ENCODE measurements around the gene CCDC192. TPM values are rescaled to one million over a fixed set of nuclear protein-coding genes. Genes with fewer than 3 reads are reported as not detected.
A peak's percentile ranks its signal among the peaks of the same experiment; 100 is the strongest.

CCDC192 gene
- total RNA-seq, 1 experiment from 2014 or later: not detected

GRCh38 chr5:127951791-127952190 lies 248.6 kb downstream of the CCDC192 start:
- H3K27ac ChIP-seq: no peak overlapping the region
- H3K27me3 ChIP-seq (replicated peaks): no peaks in the 10 kb centered on the region
- H3K9me3 ChIP-seq (replicated peaks): no peaks in the 10 kb centered on the region
- H3K4me1 ChIP-seq (replicated peaks): no peaks in the 10 kb centered on the region; the same call in 1 of the 2 replicates
- DNase-seq (ENCODE audit: low read depth in 1 of 2, low spot score in 2 of 2): no peak
- H3K36me3 ChIP-seq: no peaks in the 10 kb centered on the region
- no peak overlapping the region for H3K4me3 ChIP-seq

GRCh38 chr5:127957183-127957582 lies 254.0 kb downstream of the CCDC192 start:
- H3K4me1 ChIP-seq (replicated peaks): peaks cover 35% of the 10 kb centered on the region
- no peak overlapping the region for H3K27ac ChIP-seq
- H3K9me3 ChIP-seq (replicated peaks): no peaks in the 10 kb centered on the region
- H3K27me3 ChIP-seq (replicated peaks): no peaks in the 10 kb centered on the region
- no peaks in the 10 kb centered on the region for H3K36me3 ChIP-seq
- H3K4me3 ChIP-seq: no peak overlapping the region
- no peak for DNase-seq (ENCODE audit: low read depth in 1 of 2, low spot score in 2 of 2)

- Histone ChIP-seq H3K27ac (no peak overlapping the region), H3K4me3 (no peak overlapping the region), H3K27me3 (replicated peaks) (no peaks in the 10 kb centered on the region), H3K9me3 (replicated peaks) (no peaks in the 10 kb centered on the region), H3K4me1 (replicated peaks) (peaks cover 35% of the 10 kb centered on the region), H3K36me3 (no peaks in the 10 kb centered on the region)
- DNase-seq (ENCODE audit: low read depth in 1 of 2, low spot score in 2 of 2): no peak
Measured at GRCh38 chr5:127957701-127958239, 254.6 kb downstream of the CCDC192 start.

DNA sequence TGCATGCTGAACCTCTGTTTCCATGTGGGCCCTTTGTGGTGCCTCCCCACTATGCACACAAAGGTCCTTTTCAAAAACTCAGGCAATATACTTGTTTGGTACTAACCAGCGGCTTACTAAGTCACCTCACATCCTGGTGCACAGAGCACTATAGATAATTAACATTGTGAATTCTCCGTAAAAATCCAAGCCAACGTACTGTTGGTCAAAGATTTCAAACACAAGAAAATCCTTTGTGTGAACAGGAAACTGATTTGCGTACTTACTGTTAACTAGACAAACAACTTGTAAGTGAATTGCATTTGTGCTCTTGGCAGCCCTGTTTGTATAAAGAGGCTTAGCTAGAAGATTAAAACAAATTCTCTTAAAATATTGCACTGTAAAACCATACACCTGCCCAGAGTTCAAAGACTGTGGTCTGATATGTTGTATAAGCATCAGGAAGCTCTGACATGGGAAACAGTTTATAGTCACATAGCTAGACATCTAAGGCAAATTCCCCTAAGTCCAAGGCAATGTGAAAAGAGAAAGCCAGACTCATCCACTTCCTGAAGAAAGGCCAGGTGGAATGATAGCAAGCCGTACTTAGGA lies 255.3 kb downstream of the CCDC192 start:
- Histone ChIP-seq H3K4me3 (no peak overlapping the region), H3K27me3 (replicated peaks) (no peaks in the 10 kb centered on the region), H3K27ac (peak overlapping the region; percentile 0; the same call in 1 of the 2 replicates), H3K9me3 (replicated peaks) (no peaks in the 10 kb centered on the region), H3K4me1 (replicated peaks) (peaks cover 38% of the 10 kb centered on the region), H3K36me3 (no peaks in the 10 kb centered on the region)
- peak in 1 of 2 experiments; percentile 41 for DNase-seq (ENCODE audit: low read depth in 1 of 2, low spot score in 2 of 2)

DNA sequence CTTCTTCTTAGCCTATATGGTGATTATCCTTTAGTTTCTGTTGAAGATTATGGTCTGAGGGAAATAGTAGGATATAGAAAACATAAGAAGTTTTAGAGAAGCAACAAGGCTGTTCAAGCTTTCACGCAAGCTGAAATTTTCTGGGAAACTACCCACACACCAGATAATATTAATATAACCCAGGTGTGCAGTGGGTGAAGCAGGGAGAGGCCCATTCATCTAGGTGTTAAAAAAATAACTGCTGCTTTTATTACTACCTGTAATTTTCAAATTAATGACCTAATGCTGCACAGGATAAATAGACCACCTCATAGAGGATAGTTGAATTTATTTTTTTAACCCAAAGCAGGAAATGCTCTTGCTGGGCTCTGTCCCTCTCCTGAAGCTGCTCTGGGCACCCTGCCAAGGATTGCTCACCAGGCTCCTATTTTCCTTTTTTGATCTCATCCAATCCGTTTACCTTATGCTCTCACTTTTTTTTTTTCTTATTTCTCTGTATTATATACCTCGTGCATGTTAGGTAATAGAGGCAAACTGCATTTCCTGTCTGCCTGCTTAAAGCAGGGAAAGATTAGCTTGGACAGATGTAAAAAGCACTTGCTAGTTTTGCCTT lies 256.1 kb downstream of the CCDC192 start:
- Histone ChIP-seq H3K4me1 (replicated peaks) (peaks cover 45% of the 10 kb centered on the region), H3K36me3 (no peaks in the 10 kb centered on the region), H3K4me3 (no peak overlapping the region), H3K27ac (peak overlapping the region; percentile 0; the same call in 1 of the 2 replicates), H3K9me3 (replicated peaks) (no peaks in the 10 kb centered on the region), H3K27me3 (replicated peaks) (no peaks in the 10 kb centered on the region)
- DNase-seq (ENCODE audit: low read depth in 1 of 2, low spot score in 2 of 2): peak; percentile 91 to 95

- no peak for DNase-seq (ENCODE audit: low read depth in 1 of 2, low spot score in 2 of 2)
- H3K4me1 ChIP-seq (replicated peaks): peaks cover 45% of the 10 kb centered on the region
- H3K4me3 ChIP-seq: no peak overlapping the region
- H3K27ac ChIP-seq: no peak overlapping the region
- no peaks in the 10 kb centered on the region for H3K9me3 ChIP-seq (replicated peaks)
- no peaks in the 10 kb centered on the region for H3K27me3 ChIP-seq (replicated peaks)
- H3K36me3 ChIP-seq: no peaks in the 10 kb centered on the region
Measured at GRCh38 chr5:127960270-127960691, 257.1 kb downstream of the CCDC192 start.

DNA sequence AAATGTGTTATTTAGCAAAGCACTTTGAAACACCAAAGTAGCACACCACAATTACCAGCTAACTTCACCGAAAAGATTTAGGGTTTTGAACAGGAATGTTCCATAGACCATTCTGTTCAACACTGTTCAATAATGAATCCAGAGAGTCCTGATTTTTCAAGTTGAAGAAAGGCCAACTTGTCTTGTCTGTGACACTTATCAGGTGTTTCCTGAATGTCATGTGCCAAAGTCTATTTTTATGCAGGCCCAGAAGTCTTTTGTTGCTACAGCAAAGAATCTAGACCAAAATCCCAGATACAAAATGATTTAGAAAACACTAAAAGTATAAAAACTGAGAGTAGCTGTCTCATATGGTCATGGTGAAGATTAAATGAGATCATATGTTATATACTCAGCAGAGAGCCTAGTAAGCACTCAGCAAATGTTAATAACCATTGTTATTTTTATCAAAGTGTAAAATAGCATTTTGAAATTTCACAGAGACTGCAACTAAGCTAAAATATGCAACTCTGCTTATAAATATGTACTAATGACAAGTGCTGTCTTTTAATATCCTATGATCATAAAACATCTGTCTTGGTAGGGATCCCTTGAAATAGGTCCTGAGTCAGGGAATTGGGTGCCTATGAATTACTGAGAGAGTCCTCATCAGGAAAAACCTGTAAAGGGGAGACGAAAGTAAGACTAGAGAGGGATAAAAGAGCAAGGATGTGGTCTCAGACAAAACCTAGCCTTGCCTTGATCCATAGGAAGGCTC lies 258.0 kb downstream of the CCDC192 start:
- DNase-seq (ENCODE audit: low read depth in 1 of 2, low spot score in 2 of 2): no peak
- Histone ChIP-seq H3K4me1 (replicated peaks) (peaks cover 45% of the 10 kb centered on the region), H3K9me3 (replicated peaks) (no peaks in the 10 kb centered on the region), H3K27me3 (replicated peaks) (no peaks in the 10 kb centered on the region), H3K4me3 (no peak overlapping the region), H3K27ac (no peak overlapping the region), H3K36me3 (0 out of 2 replicates have a peak, but pooled peaks cover 3% of the 10 kb centered on the region)

GRCh38 chr5:127961763-127962145 lies 258.6 kb downstream of the CCDC192 start:
- DNase-seq (ENCODE audit: low read depth in 1 of 2, low spot score in 2 of 2): no peak
- Histone ChIP-seq H3K4me1 (replicated peaks) (peaks cover 45% of the 10 kb centered on the region), H3K4me3 (no peak overlapping the region), H3K36me3 (0 out of 2 replicates have a peak, but pooled peaks cover 3% of the 10 kb centered on the region), H3K27me3 (replicated peaks) (no peaks in the 10 kb centered on the region), H3K27ac (no peak overlapping the region), H3K9me3 (replicated peaks) (no peaks in the 10 kb centered on the region)

DNA sequence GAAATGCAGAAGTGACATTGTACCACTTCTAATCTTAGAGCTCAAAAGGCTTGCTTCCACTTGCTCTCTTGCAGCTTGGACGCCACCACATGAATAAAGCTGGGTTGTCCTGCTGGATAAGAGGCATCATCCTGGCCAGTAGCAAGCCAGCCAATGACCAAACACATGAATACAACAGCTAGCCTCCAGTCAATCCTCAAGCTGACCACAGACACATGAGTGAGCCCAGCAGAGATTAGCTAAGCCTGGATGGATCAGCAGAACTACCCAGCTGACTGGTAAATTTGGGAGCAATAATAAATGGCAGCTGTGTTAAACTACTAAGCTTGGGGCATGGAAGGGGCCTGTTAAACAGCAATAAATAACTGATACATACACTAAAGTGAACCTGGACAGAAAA lies 259.3 kb downstream of the CCDC192 start:
- H3K9me3 ChIP-seq (replicated peaks): no peaks in the 10 kb centered on the region
- H3K4me1 ChIP-seq (replicated peaks): peaks cover 39% of the 10 kb centered on the region
- no peak overlapping the region for H3K27ac ChIP-seq
- no peaks in the 10 kb centered on the region for H3K27me3 ChIP-seq (replicated peaks)
- no peak overlapping the region for H3K4me3 ChIP-seq
- H3K36me3 ChIP-seq: 0 out of 2 replicates have a peak, but pooled peaks cover 3% of the 10 kb centered on the region
- no peak for DNase-seq (ENCODE audit: low read depth in 1 of 2, low spot score in 2 of 2)

DNA sequence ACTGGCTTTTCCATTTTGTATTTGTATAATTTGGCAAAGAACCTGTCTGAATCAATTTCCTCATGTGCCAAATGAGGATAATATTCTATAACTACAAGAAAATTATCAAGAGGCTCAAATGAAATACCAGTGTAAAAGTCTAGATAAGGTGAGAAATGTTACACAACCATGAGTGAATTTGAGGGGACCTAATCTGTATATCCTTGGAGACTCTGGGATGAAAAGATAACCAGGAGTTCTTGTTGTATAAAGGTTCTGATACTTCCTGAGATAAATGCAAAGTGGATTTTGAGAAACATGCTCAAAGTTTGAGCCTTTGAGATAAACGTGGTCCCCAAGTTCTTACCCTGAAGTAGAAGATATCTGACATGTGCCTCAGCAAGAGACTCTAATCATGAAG lies 260.0 kb downstream of the CCDC192 start:
- DNase-seq (ENCODE audit: low read depth in 1 of 2, low spot score in 2 of 2): no peak
- peaks cover 32% of the 10 kb centered on the region for H3K4me1 ChIP-seq (replicated peaks)

DNA sequence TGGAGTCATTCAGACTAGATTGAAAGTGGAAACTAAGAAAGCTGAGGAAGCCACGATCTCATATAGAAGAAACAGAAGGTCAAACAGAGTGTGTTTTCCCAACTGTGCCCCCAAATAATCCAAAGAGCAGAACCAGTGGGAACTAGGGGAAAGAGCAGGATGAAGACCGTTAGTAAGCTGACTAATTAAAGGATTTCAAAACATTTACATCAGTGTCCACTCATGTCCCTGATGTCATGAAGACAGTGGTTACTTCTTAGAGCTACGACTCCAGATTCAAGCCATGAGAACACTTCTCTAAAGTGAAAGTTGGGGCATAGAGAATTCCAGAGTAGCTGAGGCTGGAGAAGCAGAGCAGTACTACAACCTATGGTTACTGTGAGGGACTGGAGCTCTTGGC lies 260.7 kb downstream of the CCDC192 start:
- Histone ChIP-seq H3K4me1 (replicated peaks) (peaks cover 25% of the 10 kb centered on the region), H3K4me3 (no peak overlapping the region), H3K36me3 (0 out of 2 replicates have a peak, but pooled peaks cover 3% of the 10 kb centered on the region), H3K27me3 (replicated peaks) (no peaks in the 10 kb centered on the region), H3K27ac (peak overlapping the region; percentile 21), H3K9me3 (replicated peaks) (no peaks in the 10 kb centered on the region)
- peak in 1 of 2 experiments; percentile 28 for DNase-seq (ENCODE audit: low read depth in 1 of 2, low spot score in 2 of 2)

More for the DNA sequence above, 260.0 kb downstream of the CCDC192 start:
- H3K36me3 ChIP-seq: 0 out of 2 replicates have a peak, but pooled peaks cover 3% of the 10 kb centered on the region
- H3K27me3 ChIP-seq (replicated peaks): no peaks in the 10 kb centered on the region
- H3K27ac ChIP-seq: no peak overlapping the region; the same call in 1 of the 2 replicates
- no peaks in the 10 kb centered on the region for H3K9me3 ChIP-seq (replicated peaks)
- no peak overlapping the region for H3K4me3 ChIP-seq

- Histone ChIP-seq H3K9me3 (replicated peaks) (no peaks in the 10 kb centered on the region), H3K4me3 (no peak overlapping the region), H3K4me1 (replicated peaks) (peaks cover 10% of the 10 kb centered on the region; the same call in 1 of the 2 replicates), H3K27ac (no peak overlapping the region), H3K36me3 (0 out of 2 replicates have a peak, but pooled peaks cover 3% of the 10 kb centered on the region), H3K27me3 (replicated peaks) (no peaks in the 10 kb centered on the region)
- DNase-seq (ENCODE audit: low read depth in 1 of 2, low spot score in 2 of 2): no peak
Measured at GRCh38 chr5:127967323-127967982, 264.3 kb downstream of the CCDC192 start.

DNA sequence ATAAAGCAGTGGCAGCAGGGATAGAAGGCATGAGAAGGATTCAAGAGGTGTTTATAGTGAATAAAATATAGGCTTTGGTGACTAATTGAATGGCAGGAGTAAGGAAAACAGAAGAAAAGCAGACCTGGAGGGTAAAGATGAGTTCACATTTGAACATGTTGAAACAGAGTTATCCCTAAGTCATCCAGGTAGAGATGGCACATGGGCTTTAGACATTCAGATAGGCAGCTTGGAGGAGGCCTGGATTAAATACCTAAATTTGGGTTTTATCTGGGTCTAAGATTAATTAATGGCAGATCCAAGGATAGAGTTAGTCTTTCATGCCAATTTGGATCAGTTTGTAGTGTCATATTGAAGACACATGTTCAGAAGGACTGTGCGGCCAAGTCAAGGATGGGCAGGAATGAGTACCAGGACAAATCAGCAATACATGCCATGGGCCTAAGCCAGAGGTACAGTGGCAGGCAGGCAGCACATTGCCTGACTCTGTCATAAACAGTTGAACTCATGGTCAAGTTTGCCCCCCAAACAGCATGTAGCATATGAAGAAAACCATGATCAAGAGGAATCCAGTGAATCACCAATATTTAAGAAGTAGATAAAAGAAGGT lies 264.9 kb downstream of the CCDC192 start:
- no peak for DNase-seq (ENCODE audit: low read depth in 1 of 2, low spot score in 2 of 2)
- no peaks in the 10 kb centered on the region for H3K9me3 ChIP-seq (replicated peaks)
- H3K27ac ChIP-seq: no peak overlapping the region
- no peaks in the 10 kb centered on the region for H3K27me3 ChIP-seq (replicated peaks)
- no peak overlapping the region for H3K4me3 ChIP-seq
- 0 out of 2 replicates have a peak, but pooled peaks cover 3% of the 10 kb centered on the region for H3K36me3 ChIP-seq
- peaks cover 10% of the 10 kb centered on the region; the same call in 1 of the 2 replicates for H3K4me1 ChIP-seq (replicated peaks)

Data from SJSA1 (cell line).